GM18907 (cell line): Measurements from ENCODE around the gene AFG1L.
A peak's percentile ranks its signal among the peaks of the same experiment; 100 is the strongest.
"Not testable (repeated sequence)": the region's sequence is repeated elsewhere in the genome, so short reads cannot be mapped to it uniquely, and the experiment has no call there.

Experiments used
- ATAC-seq: cut with Tn5 transposase; IDR thresholded peaks from one replicate; pipeline ENCODE4 v1.9.1; 2021; ENCODE audit warnings: mild to moderate bottlenecking, moderate library complexity; ENCODE audit not compliant: unreplicated experiment

AFG1L gene

DNA sequence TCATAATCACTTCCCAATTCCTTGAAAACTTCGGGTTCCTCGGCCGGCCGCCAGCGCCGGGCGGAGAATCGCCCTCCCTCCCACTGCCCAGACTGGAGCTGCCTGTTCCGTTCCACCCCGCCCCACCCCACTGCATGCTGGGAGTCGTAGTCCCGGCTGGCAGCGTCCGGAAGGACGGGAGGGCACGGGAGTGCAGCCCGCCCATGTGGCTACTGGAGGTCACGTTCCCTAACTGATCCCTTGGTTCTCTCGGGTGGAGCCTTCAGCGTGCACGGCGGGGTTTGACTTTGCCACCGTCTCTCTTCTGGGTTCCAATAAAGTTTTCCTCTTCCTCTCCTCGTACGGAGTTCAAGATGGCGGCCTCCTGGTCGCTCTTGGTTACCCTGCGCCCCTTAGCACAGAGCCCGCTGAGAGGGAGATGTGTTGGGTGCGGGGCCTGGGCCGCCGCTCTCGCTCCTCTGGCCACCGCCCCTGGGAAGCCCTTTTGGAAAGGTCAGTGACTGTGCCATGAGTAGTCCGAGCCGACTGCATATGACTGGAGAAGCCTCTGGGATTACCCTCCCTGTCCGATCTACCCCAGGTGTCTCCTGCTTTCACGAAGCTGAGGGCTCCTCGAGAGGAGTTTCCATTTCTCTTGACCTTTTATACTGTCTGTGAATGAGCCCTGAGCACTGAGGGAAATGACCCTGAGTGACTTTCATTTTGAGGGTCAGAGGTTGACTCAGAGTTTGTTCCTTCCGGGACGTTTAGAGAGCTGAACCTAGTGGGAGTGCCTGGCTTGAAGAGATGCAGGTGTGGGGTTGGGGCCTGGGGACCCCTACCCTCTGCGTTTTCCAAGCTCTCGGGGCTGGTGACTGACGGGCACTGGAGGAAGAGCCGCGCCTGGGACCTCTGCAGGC lies at the start of gene AFG1L:
TSS of gene AFG1L (plus strand) at position 328 of the 899 bp plus-strand sequence. CDS start at position 354, 26 bp downstream.
- peak; percentile 93 for ATAC-seq

DNA sequence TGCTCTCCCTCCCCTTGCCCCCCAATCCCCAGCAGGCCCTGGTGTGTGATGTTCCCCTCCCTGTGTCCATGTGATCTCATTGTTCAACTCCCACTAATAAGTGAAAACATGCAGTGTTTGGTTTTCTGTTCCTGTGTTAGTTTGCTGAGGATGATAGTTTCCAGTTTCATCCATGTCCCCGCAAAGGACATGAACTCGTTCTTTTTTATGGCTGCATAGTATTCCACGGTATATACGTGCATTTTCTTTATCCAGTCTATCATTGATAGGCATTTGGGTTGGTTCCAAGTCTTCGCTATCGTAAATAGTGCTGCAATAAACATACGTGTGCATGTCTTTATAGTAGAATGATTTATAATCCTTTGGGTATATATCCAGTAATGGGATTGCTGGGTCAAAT lies 49.8 kb upstream of the AFG1L start:
- not testable (repeated sequence) for ATAC-seq

DNA sequence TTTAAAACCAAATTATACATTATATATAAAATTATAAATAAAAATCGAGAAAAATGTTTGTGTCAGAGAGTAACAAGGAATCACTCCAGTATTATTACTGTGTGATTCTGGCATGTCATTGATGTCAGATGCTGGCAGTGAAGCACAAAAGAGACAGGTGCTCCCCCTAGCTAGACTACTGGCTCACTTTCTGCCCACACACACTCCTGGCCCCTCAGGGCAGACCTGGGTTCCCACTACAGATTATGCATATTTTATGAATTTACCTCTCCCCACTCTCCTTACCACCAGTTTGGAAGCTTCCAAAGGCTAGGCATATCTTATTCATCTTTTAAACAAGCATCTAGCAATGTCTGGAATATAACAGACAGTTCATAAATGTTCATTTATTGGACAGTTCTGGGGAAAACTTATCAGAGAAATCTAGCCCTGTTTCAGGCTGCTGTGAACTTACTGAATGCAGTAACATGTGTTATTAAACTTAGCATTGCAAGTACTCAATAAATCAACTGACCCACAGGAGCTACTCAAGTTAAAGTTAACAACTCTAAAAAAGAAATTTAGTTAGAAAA lies 46.8 kb upstream of the AFG1L start:
- no peak for ATAC-seq

DNA sequence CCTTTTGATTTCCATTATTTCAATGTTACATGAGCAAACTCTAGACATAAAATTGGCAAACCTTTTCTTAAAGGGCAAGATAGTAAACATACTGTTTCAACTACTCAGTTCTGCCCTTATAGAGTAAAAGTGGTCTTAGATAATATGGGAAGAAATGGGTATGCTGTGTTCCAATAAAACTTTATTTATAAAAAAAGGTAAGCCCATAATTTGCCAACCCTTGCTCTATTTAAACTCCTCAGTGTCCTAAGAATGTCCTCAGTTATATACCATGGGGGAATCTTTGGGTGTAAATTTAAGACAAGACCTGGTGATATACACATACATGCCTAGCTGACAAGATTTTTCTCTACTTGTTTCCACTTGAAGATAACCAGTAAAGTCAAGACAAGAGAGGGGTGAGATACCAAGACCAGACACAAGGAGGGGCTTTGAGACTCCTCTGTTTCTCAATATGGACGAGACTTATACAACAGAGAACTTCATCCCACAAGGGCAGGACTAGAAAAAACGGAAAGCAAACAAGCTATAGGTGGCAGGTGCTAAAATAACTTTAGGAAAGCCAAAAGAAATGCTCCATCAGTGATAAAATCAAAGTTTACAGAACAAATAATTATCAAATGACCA lies 44.5 kb upstream of the AFG1L start:
- no peak for ATAC-seq

DNA sequence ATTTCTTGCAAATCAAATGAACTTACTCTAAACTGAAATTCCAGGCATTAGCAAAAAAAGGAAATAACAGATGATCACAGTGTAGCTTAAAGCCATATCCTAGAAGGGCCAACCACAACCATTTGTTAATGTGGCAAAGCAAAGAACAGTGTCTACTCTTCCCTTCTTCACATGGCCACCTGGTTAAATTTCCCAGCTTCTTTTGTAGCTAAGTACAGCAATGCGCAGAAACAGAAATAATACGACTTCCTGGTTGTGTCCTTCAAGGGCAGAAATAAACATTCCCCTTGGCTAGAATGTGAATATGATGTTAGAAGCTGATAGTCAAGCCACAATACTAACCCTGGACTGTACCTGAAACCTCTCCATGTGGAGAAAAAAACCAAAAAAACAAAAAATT lies 43.6 kb upstream of the AFG1L start:
- ATAC-seq = no peak

DNA sequence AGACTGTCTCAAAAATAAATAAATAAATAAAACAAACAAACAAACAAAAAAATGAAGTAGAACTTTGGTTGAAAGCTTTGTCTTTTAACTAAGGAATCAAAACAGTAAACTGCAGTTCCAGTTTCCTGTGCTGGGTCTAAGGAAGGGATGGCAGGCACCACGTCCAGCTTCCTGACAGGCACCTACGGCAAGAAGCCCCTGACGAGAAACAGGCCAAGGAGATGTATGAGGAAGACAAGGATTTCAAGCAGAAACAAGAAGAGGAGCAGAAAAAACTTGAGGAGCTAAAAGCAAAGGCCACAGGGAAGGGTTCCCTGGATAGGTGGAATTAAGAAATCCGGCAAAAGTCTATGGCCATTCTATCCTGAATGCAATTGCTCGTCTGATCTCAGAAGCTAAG lies 42.8 kb upstream of the AFG1L start:
- ATAC-seq = no peak

DNA sequence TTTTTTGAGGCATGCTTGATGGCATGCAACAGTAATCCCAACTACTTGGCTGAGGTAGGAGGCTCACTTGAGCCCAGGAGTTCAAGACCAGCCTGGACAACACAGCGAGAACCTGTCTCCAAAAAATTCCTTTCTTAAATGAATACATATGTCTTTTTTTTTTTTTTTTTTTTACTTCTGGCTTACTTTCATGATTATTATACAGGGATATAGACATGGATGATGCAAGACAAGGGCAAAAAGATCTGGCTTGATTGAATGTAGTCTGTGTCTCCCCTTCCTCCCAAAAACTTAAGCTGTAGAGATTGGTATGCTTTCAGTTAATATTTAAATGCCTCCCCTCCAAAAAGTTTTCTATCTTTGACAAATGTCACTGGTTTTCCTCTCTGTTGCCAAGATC lies 41.6 kb upstream of the AFG1L start:
- ATAC-seq = no peak

DNA sequence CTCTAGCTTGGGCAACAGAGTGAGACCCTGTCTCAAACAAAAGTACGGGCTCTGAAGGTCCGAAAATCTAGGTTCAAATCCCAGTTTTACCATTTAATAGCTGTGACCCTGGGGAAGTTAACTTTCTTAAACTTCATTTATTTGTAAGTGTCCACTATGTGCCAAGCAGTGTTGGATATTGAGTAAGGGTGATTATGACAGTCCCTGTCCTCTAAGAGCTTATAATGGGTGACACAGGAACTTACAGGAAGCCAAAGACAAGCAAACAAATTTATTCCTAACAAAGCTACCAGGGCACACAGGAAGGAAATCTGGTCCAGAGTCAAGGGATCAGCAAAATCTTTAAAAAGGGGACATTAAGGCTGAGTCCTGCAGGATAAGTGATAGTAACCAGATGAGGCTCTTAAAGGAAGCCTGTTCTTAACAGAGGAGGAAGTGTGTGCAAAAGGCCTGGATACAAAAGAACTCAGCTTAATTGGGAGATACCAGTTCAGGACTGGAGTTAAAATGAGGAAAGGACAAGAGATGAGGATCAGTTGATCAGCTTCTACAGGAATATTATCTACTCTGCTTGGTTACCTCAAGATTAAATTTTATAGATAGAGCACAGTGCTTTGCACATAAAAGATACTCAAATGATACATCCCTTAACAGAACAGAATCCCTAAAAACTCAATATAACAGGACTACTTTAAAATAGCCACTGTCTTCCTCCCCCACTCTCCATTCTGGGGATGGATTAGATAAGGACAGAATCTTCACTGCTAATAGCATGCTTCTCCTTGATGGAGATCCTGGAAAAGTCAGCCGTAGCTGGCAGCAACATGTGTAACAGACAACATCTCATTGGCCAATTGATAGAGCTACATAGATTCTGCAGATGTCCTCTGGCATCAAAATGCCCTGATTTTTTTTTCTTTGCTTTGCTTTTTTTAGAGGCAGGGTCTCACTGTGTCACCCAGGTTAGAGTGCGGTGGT lies 40.1 kb upstream of the AFG1L start:
- no peak for ATAC-seq

DNA sequence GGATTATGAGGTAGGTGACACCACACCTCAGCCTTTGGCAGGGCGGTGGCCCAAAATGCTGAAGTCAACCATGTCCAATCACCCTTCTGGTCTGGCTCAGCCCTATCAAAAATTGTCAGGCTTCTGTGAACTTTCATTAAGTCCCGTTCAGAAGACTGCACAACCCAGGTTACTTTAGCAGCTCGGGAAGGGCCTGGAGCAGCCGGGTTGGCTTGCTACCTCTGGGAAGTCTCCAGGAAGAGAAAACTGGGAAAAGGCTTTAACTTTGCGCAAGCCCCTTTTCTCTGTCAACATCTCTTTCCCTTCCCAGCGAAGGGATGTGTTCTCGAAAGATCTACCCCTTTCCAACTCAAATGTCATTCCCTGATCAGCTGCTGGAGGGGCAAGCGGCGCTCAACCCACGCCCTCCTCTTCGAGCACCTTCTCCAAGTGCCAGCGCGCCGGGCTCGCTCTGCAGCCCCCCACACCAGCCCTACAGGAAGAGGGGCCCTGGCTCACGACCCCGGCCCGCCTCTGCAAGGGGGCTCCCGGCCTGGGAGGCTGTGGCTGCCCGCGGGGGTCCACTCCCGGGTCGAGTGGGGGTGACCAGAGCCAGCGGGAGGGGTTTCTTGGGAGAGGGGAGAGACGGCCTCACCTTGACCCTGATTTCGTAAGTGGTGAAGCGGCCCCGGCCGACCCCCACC lies 34.6 kb upstream of the AFG1L start:
- peak; percentile 17 for ATAC-seq

DNA sequence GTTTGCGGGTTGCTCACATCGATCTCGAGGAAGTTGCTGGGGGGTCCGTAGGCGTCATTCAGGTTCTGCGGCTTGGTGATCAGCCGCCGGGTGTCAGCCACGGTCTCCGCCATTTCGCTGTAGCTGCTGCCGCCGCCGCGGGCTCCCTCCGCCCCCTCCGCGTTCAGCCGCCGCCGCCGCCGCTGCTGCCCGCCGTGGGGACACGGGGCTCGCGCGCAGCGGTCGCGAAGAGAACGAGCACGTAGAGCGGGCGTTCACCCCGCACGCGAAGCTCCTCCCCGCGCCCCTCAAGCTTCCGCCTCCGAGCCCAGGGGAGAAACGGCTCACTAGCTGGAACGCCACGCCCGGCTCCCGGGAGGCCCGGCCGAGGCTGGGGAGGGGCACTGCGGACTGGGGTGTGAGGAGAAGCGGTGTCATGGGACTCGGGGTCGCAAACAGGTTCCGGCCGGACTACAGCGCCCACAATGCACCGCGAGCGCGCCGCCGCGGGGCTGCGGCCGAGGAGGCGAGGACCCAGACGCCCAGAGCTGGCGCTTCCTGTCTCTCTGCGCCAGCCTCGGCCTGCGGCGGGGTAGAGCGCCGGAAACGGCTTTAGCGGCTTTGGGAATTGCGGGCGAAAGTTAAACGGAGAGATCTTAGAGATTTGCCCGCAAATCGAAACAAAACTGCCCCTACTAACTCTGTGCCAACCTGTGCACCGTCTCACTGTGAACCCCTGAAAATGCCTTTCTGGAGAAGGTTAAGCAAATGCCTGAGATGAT lies 33.9 kb upstream of the AFG1L start, which contains the start of gene SNX3:
TSS of gene SNX3 (minus strand) at position 232 of the 761 bp plus-strand sequence. CDS start at position 113, 119 bp downstream.
- ATAC-seq = peak; percentile 89

DNA sequence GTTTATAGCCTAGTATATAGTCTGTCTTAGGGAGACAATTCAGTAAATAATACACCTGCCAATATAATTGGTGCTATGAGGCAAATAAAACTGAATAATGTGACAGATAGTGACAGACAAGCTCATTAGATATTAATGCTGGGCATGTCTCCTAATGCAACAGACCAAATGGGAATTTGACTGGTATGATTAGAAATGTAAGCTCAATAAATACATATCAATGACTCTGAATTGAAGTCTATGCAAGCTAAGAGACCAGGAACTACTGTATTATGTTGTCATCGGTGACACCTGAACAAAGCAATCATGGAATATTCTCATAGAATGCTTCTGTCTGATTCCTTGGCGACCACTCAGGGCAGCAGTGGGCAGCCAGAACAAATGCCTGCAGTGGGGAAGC lies 31.5 kb upstream of the AFG1L start:
- no peak for ATAC-seq

DNA sequence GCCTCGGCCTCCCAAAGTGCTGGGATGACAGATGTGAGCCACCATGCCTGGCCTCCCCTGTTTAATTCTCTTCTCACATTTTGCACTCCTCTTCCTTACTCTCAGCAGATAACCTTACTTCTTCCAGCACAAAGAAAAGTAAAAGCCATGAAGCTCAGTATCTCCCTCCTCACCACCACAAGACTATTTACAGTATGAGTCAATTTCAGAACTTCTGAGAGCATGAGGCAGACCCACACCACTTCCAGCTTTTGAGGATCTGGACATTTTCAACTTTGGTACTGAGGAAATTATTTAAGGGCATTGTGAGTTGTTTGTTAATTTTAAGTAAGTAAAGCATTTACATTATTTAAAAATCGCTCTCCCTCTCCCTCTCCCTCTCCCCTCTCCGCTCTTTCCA lies 26.0 kb upstream of the AFG1L start:
- no peak for ATAC-seq

DNA sequence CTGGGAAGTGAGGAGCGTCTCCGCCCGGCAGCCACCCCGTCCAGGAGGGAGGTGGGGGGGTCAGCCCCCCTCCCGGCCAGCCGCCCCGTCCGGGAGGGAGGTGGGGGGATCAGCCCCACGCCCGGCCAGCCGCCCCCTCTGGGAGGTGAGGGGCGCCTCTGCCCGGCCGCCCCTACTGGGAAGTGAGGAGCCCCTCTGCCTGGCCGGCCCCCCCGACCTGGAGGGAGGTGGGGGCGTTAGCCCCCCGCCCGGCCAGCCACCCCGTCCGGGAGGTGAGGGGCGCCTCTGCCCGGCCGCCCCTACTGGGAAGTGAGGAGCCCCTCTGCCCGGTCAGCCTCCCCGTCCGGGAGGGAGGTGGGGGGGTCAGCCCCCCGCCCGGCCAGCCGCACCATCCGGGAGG lies 24.9 kb upstream of the AFG1L start:
- not testable (repeated sequence) for ATAC-seq

DNA sequence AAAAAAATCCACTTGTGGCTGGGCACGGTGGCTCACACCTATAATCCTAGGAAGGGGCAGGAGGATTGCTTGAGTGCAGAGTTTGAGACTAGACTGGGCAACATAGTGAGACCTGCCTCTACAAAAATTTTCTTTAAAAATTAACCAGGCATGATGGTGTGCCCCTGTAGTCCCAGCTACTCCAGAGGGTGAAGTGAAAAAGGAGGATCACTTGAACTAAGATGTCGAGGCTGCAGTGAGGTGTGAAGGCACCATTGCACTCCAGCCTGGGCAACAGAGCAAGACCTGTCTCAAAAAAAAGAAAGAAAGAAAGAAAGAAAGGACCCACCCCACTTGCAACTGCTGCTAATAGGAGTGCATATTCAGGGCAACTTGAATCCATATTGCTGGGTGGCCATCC lies 20.3 kb upstream of the AFG1L start:
- ATAC-seq = no peak

DNA sequence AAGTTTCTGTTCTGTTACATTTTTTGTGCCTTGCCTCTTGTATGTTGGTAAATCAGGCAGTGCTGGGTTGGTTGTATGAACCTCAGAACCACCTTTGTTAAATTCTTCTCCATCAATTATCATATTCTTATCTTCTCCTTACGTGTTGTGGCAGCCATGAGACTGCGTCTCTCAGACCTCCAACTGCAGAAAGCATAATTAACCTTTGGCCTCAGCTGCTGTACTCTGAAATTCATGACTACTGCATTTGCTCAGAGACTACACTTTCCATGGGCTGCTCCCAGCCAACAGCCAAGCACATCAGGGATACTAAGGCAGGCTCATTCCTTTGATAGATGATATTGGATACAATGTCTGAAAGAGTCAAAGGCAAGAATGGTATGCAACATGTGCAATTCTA lies 18.9 kb upstream of the AFG1L start:
- ATAC-seq = no peak

DNA sequence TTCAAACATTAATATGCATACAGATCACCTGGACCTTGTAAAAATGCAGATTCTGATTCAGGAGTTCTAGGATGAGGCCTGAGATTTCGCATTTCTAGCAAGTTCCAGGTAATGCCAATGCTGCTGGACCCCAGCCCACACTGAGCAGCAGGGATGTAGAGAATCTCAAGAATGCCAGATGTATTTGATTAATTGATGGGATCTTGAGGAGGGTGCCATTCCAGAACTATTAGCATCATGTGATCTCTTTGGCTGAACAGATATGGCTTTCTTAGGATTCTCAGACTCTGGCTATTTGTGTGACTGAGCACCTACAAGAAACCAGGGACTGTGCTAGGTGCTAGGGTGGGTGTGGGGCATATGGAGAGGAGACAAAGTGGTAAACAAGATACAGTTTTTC lies 17.6 kb upstream of the AFG1L start:
- ATAC-seq = no peak

DNA sequence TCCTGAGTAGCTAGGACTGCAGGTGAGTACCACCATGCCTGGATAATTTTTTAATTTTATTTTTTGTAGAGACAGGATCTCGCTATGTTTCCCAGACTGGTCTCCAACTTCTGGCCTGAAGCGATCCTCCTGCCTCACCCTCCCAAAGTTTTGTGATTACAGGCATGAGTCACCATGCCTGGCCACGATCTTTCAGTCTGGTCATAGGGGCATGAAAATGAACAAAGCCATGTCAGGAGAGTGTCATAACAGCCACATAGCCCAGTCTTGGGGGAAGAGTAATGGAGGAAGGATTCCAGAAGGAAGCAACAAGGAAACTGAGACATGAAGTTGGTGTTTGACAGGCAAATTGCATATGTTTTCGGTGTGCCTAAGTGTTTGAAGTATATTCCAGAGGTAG lies 17.0 kb upstream of the AFG1L start:
- no peak for ATAC-seq

DNA sequence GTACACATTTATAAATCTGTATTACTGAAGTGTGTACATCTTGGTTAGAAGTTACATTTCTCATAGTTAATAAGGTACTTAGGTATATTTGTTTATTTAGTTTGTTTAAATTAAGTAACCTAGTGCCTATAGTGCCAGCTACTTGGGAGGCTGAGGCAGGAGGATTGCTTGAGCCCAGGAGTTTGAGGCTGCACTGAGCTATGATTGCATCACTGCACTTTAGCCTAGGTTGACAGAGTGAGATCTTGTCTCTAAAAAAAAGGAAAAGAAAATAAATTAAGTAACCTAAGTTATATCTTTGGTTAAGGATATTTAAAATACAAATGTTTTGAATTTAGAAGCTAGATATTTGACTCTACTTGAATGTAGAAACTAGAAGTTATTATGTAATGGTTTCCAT lies 9.5 kb upstream of the AFG1L start:
- ATAC-seq = no peak

DNA sequence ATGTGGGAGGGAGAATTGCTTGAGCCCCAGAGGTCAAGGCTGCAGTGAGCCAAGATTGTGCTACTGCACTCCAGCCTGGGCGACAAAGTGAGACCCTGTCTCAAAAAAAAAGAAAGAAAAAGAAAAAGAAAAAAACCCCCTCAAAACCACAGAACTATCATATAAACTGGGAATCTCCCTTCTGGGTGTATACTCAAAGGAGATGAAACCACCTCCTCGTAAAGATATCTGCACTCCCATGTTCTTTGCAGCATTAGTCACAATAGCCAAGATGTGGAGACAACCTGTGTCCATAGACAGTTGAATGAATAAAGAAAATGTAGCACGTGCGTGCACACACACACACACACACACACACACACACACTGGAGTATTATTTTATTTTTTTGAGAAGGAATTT lies 8.5 kb upstream of the AFG1L start:
- no peak for ATAC-seq
